HG03095 (cell line): ENCODE results near the gene CEP126.

Experiments
- ATAC-seq: cut with Tn5 transposase; IDR thresholded peaks from one replicate; pipeline ENCODE4 v1.9.1; 2021; ENCODE audit warnings: moderate library complexity; ENCODE audit not compliant: unreplicated experiment

The CEP126 gene

DNA sequence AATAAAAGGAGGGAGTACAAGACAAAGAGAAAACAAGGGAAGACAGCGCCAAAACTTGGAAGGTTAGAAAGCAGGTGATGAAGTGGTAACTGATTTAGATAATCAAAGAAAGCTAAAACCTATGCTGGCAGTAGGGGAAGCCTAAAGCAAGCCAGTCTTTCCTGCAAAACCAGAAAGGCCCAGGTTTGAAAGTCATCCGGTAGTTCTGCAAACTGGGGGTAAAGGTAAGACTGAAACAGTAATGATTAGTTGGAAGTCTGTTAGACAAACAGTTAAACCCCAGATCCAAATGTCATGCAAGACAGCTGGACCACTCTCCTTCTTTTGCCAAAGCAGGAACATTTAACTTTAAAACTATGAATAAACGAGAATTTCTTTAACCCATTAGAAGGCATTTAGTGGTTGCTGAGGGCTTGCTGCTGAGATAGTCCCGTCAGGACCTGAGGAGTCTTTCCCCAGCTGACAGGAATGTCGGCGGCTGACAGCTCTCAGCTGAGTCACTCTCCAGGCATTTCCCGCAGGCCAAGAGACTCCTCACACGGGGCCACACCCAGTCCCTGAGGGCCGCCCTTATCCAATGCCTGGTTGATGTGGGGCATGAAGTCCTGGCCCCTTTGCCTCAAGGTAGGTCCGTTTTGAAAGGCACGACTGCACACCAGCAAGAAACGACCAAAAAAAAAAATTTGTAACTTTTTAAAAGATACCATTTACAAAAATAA, 96.1 kb downstream of the CEP126 start:
- ATAC-seq, result no peak

DNA sequence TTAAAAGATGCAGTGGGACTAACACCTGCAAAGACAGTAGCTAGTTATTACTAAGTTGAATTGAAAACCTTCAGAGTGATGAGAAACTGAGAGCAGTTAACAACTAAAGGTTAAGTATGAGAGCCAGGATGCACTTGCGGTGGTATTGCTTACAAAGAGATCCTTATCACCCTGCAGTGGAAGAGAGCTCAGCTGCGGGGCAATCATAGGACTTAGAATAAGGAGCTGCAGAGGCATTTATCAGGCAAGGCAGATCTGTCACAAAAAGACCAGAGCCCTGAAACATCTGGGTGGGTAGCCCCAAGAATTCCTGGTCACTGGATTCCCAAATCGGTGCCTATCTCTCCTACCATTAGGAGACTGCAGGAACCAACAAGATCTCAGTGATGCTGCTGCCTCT, 98.1 kb downstream of the CEP126 start:
- ATAC-seq, result no peak

DNA sequence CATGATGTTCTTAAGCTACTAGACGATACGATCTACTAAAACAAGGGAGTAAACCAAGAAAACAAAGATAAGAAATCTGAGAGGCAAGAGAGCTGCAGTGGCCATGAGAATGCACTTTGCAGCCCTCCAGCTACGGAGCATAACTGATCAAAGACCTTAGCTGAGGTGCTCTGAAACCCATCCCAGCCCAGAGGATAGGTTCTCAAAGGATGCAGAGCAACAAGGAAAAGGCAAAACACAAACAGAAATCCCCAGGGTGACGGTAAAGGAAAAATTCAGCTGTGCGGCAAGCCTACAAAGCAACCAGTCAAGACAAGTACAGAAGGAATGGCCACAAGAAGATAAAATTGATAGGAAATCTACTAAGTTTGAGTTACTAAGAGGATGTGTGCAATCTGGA, 99.9 kb downstream of the CEP126 start:
- no peak for ATAC-seq

GRCh38 chr11:102017026-102017425, 102.2 kb downstream of the CEP126 start:
- ATAC-seq, result no peak

DNA sequence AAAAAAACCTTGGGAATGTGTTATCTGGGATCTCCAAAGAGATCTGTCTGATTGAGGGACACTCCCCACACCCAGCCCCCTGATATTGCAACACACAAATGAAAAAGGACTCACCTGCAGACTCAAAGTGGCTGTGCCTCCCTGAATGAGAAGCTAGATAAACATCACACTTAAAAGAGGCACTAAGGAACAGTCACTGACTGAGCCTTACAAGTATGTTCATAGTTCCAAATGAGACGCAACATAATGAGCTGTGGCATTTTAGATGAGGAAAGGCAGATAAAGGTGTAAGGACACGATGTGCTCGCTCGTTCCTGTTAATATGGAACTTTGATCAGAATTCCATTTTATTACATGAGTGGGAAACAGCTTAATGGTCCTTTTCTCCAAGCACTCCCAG, 111.4 kb downstream of the CEP126 start:
- no peak for ATAC-seq

- ATAC-seq, result no peak
Observed at GRCh38 chr11:102026959-102027358, 112.1 kb downstream of the CEP126 start.

DNA sequence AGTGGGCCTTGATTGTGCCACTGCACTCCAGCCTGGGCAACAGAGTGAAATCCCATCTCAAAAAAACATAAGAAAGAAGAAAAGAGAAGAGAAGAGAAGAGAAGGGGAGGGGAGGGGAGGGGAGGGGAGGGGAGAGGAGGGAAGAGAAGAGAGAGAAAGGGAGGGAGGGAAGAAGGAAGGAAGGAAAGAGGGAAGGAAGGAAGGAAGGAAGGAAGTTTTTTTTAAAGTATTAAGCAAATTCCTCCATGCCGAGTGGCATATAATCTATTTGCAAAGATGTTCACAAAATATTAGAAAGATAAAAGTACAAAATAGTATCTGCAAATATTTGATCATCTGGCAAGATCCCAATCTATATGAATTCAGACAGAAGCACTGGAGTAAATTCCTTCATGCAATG, 121.9 kb downstream of the CEP126 start:
- no peak for ATAC-seq

DNA sequence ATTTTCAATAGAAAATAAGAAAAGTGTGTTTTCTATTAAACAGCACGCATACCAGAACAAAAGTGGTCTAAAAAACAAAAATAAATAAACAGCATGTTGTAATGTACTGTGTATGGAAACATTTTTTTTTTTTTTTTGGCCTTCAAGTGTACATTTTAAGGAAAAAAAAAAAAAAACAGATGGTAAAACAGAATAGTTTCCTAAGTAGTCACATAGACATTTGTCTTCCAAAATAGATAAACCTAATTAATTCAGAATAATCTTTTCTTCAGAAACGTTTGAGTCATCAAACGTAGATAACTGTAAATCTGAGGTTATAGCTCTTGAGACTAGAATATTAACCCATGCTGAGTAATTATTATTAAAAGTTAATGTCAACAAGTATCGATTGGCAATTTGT, 132.0 kb downstream of the CEP126 start:
- ATAC-seq, result no peak

GRCh38 chr11:102047305-102047924, 132.6 kb downstream of the CEP126 start, which contains the start of gene CFAP300:
CFAP300 (plus strand) TSS chr11:102047437; CDS start chr11:102047471, 34 bp downstream.
- no peak for ATAC-seq
